ENCODE data around the gene BMERB1. TPM values are rescaled to one million over a fixed set of nuclear protein-coding genes. Genes with fewer than 3 reads are reported as not detected.
"Not testable (repeated sequence)": the region's sequence is repeated elsewhere in the genome, so short reads cannot be mapped to it uniquely, and the experiment has no call there.

BMERB1 gene
- total RNA-seq, 1 donor, result 57.2 TPM

DNA sequence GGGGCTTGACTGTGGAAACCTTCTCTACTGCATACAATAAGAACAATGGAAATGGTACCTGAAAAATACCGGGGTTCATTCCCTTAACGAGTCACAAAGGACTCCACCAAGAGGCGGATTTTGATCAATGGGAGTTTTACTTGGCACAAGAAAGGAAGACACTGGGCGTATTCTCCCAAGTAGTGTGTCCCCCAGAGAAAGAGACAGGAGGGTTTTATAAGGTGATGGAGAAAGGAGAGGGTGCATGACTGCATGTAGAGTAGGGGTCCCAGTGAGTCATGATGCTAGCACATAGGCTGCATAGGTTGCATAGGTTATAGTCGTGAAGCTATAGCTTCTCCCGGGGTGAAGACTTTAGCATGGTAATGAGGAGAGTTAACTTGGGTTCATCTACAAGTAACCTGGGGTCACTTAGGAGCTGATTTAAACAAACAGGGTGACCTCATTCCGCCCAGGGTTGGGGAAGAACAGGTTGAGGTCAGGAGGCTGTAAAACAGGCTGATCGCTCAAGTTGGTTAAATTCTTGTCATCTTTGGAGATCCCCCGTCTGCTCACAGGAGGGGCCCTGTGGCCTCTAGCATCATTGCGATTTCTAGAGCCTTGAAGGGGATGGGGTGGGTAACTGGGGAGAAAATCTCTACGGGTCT lies 37.3 kb upstream of the BMERB1 start:
- TF ChIP-seq CTCF (IDR thresholded peaks at IDR 0.05; ENCODE audit: extremely low read depth, low read depth, low read length), result no peak
- Histone ChIP-seq H2AFZ (ENCODE audit: low read length) (no peak overlapping the region), H3K36me3 (ENCODE audit: insufficient read depth, low read length) (no peaks in the 10 kb centered on the region), H3K79me2 (ENCODE audit: insufficient read depth, low read length) (no peaks in the 10 kb centered on the region), H3K27ac (ENCODE audit: low read depth, low read length) (no peak overlapping the region), H4K20me1 (ENCODE audit: insufficient read depth, low read length) (no peaks in the 10 kb centered on the region), H3K27me3 (ENCODE audit: insufficient read depth, low read length) (no peaks in the 10 kb centered on the region), H3K9me3 (ENCODE audit: low read depth, low read length) (no peaks in the 10 kb centered on the region), H3K4me3 (ENCODE audit: insufficient read depth, low read length) (no peak overlapping the region), H3K4me2 (ENCODE audit: insufficient read depth, low read length) (no peak overlapping the region), H3K4me1 (ENCODE audit: insufficient read depth, low read length) (no peaks in the 10 kb centered on the region)
- DNase-seq (ENCODE audit: insufficient read length, low spot score, missing footprints), result no peak

GRCh38 chr16:15398618-15399316 lies 35.6 kb upstream of the BMERB1 start:
- no peak overlapping the region for H2AFZ ChIP-seq (ENCODE audit: low read length)
- H3K79me2 ChIP-seq (ENCODE audit: insufficient read depth, low read length), result no peaks in the 10 kb centered on the region
- H3K4me2 ChIP-seq (ENCODE audit: insufficient read depth, low read length), result no peak overlapping the region
- no peak overlapping the region for H3K27ac ChIP-seq (ENCODE audit: low read depth, low read length)
- no peak overlapping the region for H3K4me3 ChIP-seq (ENCODE audit: insufficient read depth, low read length)
- no peaks in the 10 kb centered on the region for H3K27me3 ChIP-seq (ENCODE audit: insufficient read depth, low read length)
- no peaks in the 10 kb centered on the region for H3K4me1 ChIP-seq (ENCODE audit: insufficient read depth, low read length)
- TF ChIP-seq CTCF (IDR thresholded peaks at IDR 0.05; ENCODE audit: extremely low read depth, low read depth, low read length), result no peak
- H4K20me1 ChIP-seq (ENCODE audit: insufficient read depth, low read length), result no peaks in the 10 kb centered on the region
- DNase-seq (ENCODE audit: insufficient read length, low spot score, missing footprints), result peak; percentile 36
- H3K9me3 ChIP-seq (ENCODE audit: low read depth, low read length), result no peaks in the 10 kb centered on the region
- no peaks in the 10 kb centered on the region for H3K36me3 ChIP-seq (ENCODE audit: insufficient read depth, low read length)

DNA sequence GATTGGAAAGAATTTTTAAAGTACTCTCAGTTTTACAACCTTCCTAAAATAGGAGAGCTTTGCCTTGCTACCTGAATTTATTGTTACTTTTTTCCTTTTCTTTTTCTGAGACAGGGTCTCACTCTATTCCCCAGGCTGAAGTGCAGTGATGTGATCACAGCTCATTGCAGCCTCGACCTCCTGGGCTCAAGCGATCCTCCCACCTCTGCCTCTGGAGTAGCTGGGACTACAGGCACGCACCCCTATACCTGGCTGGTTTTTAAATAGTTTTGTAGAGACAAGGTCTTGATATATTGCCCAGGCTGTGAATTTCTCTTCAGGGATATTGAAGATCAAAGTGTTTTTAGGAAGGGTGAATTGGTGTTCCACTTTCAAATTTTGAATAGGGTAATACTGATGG lies 35.1 kb upstream of the BMERB1 start:
- Histone ChIP-seq H3K27ac (ENCODE audit: low read depth, low read length) (no peak overlapping the region), H3K27me3 (ENCODE audit: insufficient read depth, low read length) (no peaks in the 10 kb centered on the region), H3K4me2 (ENCODE audit: insufficient read depth, low read length) (no peak overlapping the region), H3K79me2 (ENCODE audit: insufficient read depth, low read length) (no peaks in the 10 kb centered on the region), H3K9me3 (ENCODE audit: low read depth, low read length) (no peaks in the 10 kb centered on the region), H2AFZ (ENCODE audit: low read length) (no peak overlapping the region), H3K4me1 (ENCODE audit: insufficient read depth, low read length) (no peaks in the 10 kb centered on the region), H3K36me3 (ENCODE audit: insufficient read depth, low read length) (no peaks in the 10 kb centered on the region), H4K20me1 (ENCODE audit: insufficient read depth, low read length) (no peaks in the 10 kb centered on the region), H3K4me3 (ENCODE audit: insufficient read depth, low read length) (no peak overlapping the region)
- no peak for TF ChIP-seq CTCF (IDR thresholded peaks at IDR 0.05; ENCODE audit: extremely low read depth, low read depth, low read length)
- no peak for DNase-seq (ENCODE audit: insufficient read length, low spot score, missing footprints)

DNA sequence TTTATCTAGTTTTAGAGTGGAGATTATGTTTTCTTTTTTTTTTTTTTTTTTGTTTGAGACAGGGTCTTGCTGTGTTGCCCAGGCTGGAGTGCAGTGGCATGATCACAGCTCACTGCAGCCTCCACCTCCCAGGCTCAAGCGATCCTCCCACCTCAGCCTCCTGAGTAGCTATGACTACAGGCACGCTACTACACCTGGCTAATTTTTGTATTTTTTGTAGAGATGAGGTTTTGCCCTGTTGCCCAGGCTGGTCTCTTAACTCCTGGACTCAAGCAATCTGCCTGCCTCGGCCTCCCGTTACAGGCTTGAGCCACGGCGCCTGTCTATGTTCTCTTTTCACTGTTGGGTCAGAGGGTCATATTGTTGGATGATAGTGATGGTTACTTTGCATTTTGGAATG lies 34.1 kb upstream of the BMERB1 start:
- DNase-seq (ENCODE audit: insufficient read length, low spot score, missing footprints); H3K79me2 ChIP-seq (ENCODE audit: insufficient read depth, low read length); H3K9me3 ChIP-seq (ENCODE audit: low read depth, low read length); H3K27ac ChIP-seq (ENCODE audit: low read depth, low read length); H2AFZ ChIP-seq (ENCODE audit: low read length); H3K27me3 ChIP-seq (ENCODE audit: insufficient read depth, low read length); H4K20me1 ChIP-seq (ENCODE audit: insufficient read depth, low read length); H3K36me3 ChIP-seq (ENCODE audit: insufficient read depth, low read length); H3K4me3 ChIP-seq (ENCODE audit: insufficient read depth, low read length); H3K4me2 ChIP-seq (ENCODE audit: insufficient read depth, low read length); H3K4me1 ChIP-seq (ENCODE audit: insufficient read depth, low read length): not testable (repeated sequence)

Data from osteoblast (primary cell).